ENCODE measurements around the gene C5orf22. TPM values are rescaled to one million over a fixed set of nuclear protein-coding genes. Genes with fewer than 3 reads are reported as not detected.
"Not testable (repeated sequence)": the region's sequence is repeated elsewhere in the genome, so short reads cannot be mapped to it uniquely, and the experiment has no call there.

The C5orf22 gene
- total and polyA plus RNA-seq, 2 of the 4 experiments (the other 2 are of a cell fraction), result 11.2 to 19.9 TPM

- H2AFZ ChIP-seq (replicated peaks; ENCODE audit: low read length, poor library complexity); H4K91ac ChIP-seq (ENCODE audit: insufficient read depth, low read depth, low read length); H2BK5ac ChIP-seq (ENCODE audit: low read depth, low read length, poor library complexity, severe bottlenecking); POLR2A ChIA-PET (ENCODE audit: unreplicated experiment); H2AK9ac ChIP-seq (replicated peaks; ENCODE audit: low read depth, low read length, poor library complexity); H3K9me1 ChIP-seq (ENCODE audit: insufficient read depth, low read length); H3K9ac ChIP-seq (ENCODE audit: low read depth, low read length); DNase-seq; H3K4me1 ChIP-seq (ENCODE audit: control insufficient read depth, insufficient read depth, low read length); H2BK120ac ChIP-seq (ENCODE audit: low read depth, low read length); ATAC-seq (ENCODE audit: low read depth); dilution Hi-C loops (cut with HindIII; ENCODE audit: low sequenced_read_pairs, unreplicated experiment); H3K14ac ChIP-seq (replicated peaks; ENCODE audit: low read depth, low read length); H3K36me3 ChIP-seq (ENCODE audit: control insufficient read depth, insufficient read depth, low read length); intact Hi-C loops (cut with micrococcal nuclease); H3K79me1 ChIP-seq (ENCODE audit: low read depth in 1 of 2, low read length in 2 of 2); H2AK5ac ChIP-seq (ENCODE audit: low read depth, low read length); H2BK15ac ChIP-seq (ENCODE audit: low read depth, low read length); H3K23ac ChIP-seq (ENCODE audit: low read depth, low read length); H3K56ac ChIP-seq (ENCODE audit: extremely low read depth, insufficient read depth, low read length); H3K27me3 ChIP-seq (ENCODE audit: control insufficient read depth, insufficient read depth, low read length); CTCF ChIA-PET; H3K4me2 ChIP-seq (ENCODE audit: low read depth, low read length); H3K27ac ChIP-seq (ENCODE audit: insufficient read depth, low read length); H4K8ac ChIP-seq (ENCODE audit: low read depth in 2 of 2, low read length in 2 of 2); in situ Hi-C loops (cut with MboI; ENCODE audit: low sequenced_read_pairs); H3K4ac ChIP-seq (ENCODE audit: low read depth, low read length); H4K20me1 ChIP-seq (ENCODE audit: insufficient read depth, low read length); H3K9me3 ChIP-seq (ENCODE audit: control insufficient read depth, insufficient read depth, low read length); H4K5ac ChIP-seq (ENCODE audit: low read depth, low read length); H3K4me3 ChIP-seq (ENCODE audit: insufficient read depth, low read depth, low read length); H2BK20ac ChIP-seq (ENCODE audit: low read depth, low read length); BruUV-seq (replicated peaks); H3K18ac ChIP-seq (ENCODE audit: low read depth, low read length): not testable (repeated sequence)
- 100% methylated on average over 1 of the region's 4 CpGs; no CpG with 5 or more reads in 1 of the 2 experiments for WGBS, 2 experiments (ENCODE audit: extremely low coverage in 2 of 2, insufficient read length in 1 of 2)
Measured at GRCh38 chr5:31602305-31602704, 70.2 kb downstream of the C5orf22 start.
